NCI-H2081 treated with DMSO at 0.1 percent for 48 hours (cell line): ENCODE measurements around the gene PBXIP1.
A peak's percentile ranks its signal among the peaks of the same experiment; 100 is the strongest.
"Not testable (repeated sequence)": the region's sequence is repeated elsewhere in the genome, so short reads cannot be mapped to it uniquely, and the experiment has no call there.

Source experiments
- DNase-seq: peaks from one replicate; lab custom pipeline; 2025; lab: John Stamatoyannopoulos, UW

Gene PBXIP1

GRCh38 chr1:154955718-154956543, at the start of gene PBXIP1:
PBXIP1 (minus strand) TSS chr1:154956099; CDS start chr1:154953721, 2,378 bp downstream.
- DNase-seq, result peak; percentile 30

GRCh38 chr1:155005076-155006011, 49.4 kb upstream of the PBXIP1 start:
- no peak for DNase-seq

- DNase-seq, result no peak
Observed at GRCh38 chr1:155004352-155005075, 48.6 kb upstream of the PBXIP1 start.

- no peak for DNase-seq
Observed at GRCh38 chr1:155003766-155004351, 48.0 kb upstream of the PBXIP1 start.

GRCh38 chr1:155003227-155003765, 47.4 kb upstream of the PBXIP1 start:
- DNase-seq, result no peak

- DNase-seq, result no peak
Observed at GRCh38 chr1:155002464-155003226, 46.7 kb upstream of the PBXIP1 start, which contains the start of gene ZBTB7B. ZBTB7B (plus strand) TSS chr1:155002802; CDS start chr1:155014661, 11,859 bp downstream.

GRCh38 chr1:155001675-155002463, 46.0 kb upstream of the PBXIP1 start:
- peak; percentile 90 for DNase-seq

GRCh38 chr1:155001425-155001674, 45.5 kb upstream of the PBXIP1 start:
- no peak for DNase-seq

GRCh38 chr1:155000726-155001424, 45.0 kb upstream of the PBXIP1 start:
- DNase-seq, result peak; percentile 63

- no peak for DNase-seq
Observed at GRCh38 chr1:155000411-155000725, 44.5 kb upstream of the PBXIP1 start.

- DNase-seq, result peak; percentile 48
Observed at GRCh38 chr1:154999571-155000410, 43.9 kb upstream of the PBXIP1 start.

- DNase-seq, result peak; percentile 53
Observed at GRCh38 chr1:154998818-154999570, 43.1 kb upstream of the PBXIP1 start.

- no peak for DNase-seq
Observed at GRCh38 chr1:154998201-154998780, 42.4 kb upstream of the PBXIP1 start.

- DNase-seq, result no peak
Observed at GRCh38 chr1:154996966-154997701, 41.2 kb upstream of the PBXIP1 start.

- DNase-seq, result not testable (repeated sequence)
Observed at GRCh38 chr1:154995301-154995983, 39.5 kb upstream of the PBXIP1 start.

- DNase-seq, result no peak
Observed at GRCh38 chr1:154994591-154994990, 38.7 kb upstream of the PBXIP1 start.
